ENCODE results near the gene NRL.
"Not testable (repeated sequence)": the region's sequence is repeated elsewhere in the genome, so short reads cannot be mapped to it uniquely, and the experiment has no call there.

Gene NRL

GRCh38 chr14:24051789-24052655, 62.7 kb downstream of the NRL start, which contains the start of gene CARMIL3:
TSS of gene CARMIL3 (plus strand) at chr14:24052009. CDS start at chr14:24052154, 145 bp downstream.
- DNase-seq: peak; percentile 57

DNA sequence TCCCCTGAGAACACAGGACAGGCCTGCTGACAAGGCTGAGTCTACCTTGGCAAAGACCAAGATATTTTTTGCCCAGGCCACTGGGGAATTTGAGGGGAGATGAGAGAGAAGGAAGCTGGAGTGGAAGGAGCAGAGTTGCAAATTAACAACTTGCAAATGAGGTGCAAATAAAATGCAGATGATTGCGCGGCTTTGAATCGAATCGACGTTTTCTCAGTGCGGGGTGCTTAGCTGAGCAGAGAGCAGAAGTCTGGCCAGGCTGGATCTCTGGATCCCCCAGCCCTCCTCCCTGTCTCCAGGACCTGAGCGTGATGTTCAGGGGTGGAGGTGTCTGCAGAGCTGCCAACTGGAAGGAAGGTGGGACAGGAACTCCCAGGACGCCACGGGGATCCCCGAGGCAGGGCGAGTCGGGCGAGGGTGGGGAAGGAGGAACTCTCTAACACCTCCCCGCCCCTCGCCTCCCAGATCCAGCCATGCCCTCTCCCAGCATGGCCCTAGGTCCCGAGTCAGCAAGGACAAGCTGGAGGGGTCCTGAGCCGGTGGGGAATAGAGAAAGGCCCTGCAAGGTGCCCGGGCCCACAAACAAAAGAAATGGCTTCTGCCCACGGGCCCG, 63.5 kb downstream of the NRL start:
- DNase-seq: no peak

DNA sequence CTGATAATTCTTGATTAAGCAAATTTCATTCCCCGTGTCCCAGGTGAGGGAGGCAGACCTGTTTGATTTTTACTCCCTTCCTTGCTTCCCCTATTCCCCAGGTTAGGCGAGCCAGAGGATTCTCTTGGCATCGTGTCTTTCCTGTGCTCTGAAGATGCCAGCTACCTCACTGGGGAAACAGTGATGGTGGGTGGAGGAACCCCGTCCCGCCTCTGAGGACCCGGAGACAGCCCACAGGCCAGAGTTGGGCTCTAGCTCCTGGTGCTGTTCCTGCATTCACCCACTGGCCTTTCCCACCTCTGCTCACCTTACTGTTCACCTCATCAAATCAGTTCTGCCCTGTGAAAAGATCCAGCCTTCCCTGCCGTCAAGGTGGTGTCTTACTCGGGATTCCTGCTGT, 64.0 kb downstream of the NRL start:
- DNase-seq: not testable (repeated sequence)

DNA sequence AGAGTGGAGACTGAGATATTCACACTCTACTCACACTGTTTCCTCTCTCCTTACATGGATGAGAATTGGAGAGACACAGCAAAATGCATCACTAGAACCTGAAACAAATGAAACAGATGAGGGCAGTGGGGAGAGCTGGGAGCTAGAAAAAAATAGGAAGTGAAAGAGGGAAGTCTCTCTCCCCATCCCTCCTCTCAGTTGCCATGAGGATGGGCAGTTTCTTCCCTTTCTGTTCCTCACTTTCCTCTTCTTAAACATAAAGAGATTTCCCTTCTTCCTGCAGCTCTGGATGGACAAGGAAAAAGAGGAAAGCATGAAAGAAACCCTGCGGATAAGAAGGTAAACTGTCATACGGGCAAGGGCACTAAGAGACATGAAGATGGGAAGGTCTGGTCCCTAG, 65.7 kb downstream of the NRL start:
- DNase-seq: not testable (repeated sequence)

- DNase-seq: no peak
Observed at GRCh38 chr14:24042746-24043145, 72.0 kb downstream of the NRL start.

DNA sequence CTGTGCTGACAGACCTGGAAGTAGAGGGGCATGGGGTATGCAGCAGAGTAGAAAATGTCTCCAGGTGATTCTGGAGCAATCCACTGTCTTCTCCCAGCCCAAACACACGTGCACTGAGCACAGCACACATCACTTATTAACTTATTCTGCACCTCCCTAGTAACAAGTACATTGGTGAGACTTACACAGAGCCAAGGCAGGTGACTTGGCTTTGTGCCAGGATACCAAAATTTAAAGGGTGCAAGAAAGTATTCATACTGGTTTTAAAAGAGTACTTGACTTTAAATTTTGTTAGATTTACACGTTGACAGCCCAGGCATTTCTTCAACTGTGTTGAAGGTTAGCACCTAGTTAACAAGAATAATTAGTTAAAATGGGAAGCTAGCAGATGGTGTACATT, 74.1 kb downstream of the NRL start:
- DNase-seq: no peak

DNA sequence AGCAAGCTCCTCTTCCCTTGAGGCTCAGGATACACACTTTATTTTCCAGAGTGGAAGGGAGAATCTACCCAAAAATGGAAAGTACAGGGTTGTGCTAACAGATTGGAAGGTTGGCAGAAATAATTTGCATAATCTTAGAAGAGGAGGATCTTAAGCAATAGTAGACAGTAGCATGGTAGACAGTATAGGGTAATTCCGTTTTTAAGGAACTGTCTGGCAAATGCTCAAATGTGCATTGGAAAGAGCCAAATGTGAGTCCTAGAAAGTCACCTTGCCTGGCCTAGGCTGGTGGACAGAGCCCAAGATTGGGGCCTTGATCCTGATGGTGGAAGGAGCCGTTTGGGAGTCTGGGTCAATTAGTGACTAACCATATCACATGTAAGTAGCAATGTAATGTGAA, 76.1 kb downstream of the NRL start:
- no peak for DNase-seq

DNA sequence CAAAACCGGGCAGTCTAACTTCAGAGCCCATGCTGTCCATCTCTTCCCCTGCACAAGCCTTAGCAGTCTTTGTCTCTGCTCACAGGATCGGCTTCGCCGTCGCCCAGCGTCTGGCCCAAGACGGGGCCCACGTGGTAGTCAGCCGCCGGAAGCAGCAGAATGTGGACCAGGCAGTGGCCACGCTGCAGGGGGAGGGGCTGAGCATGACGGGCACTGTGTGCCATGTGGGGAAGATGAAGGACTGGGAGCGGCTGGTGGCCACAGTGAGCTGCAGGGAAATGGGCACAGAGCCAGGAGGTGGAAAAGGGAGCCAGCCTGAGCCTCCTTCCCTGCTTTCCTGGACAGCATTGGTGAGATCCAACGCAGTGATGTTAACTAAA, 77.1 kb downstream of the NRL start:
- DNase-seq: no peak

DNA sequence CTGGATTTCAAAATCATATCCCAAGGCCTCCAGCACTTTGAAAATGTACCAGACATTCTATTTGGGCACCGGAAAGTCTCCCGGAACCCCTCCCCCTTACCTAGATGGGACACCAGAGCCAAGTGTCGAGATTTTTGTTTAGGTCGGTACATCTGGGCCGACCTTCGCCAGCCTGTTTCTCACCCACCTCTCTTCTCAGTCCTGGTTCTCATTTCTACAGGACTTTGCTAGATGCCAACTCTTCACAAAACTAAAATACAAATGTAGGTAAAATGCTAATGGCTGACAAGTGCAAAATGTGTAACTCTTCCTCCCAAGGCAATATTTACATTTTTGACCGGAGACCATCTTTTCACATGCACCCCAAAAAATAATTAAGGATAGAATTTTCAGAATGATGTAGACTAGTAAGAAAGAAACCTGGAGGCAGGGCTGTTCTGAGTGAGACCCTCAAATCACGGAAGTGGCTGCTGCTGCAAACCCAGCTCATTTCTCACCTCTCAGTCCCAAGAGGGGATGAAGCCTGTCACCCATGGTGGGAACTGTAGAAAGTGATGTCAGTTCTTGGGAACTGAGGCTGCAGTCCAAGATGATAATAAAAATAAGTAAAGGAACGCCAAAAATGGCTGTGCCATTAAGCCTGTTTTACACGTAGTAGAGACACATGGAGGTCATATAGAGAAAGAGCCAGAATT, 77.6 kb downstream of the NRL start:
- not testable (repeated sequence) for DNase-seq

DNA sequence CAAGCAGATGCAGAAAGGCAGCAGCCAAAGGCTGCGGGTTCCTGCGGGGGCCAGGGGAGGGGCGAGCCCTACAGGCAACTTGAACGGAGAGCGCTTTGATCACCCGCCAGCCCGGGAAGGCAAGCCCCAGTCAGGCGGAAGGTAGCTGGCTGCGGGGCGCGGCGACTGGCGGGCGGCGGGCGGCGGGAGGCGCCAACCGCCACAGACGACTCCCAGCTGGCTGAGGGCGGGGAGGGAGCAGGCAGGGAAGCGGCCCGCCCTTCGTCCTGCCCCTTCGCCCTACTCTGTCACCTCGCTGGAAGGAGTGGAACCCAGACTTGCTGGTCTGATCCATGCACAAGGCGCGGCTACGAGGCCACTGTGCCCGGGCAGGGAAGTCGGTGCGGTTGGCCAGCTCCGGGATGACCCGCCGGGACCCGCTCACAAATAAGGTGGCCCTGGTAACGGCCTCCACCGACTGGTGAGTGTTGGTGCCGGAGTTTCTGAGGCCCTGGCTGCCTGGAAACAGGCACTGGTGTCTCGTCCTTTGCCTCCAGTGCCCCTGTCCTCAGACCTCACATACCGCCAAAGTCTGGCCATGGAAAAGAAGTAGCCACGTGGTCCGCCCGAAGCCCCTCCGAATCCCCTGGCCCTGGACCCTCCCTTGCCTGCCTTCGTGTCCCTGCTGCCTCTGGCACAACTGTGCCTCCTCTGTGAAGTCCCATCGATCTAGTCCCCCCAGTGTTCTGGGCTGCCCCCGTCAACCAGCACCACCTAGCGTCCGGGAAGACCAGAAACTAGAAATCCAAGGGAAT, 78.4 kb downstream of the NRL start:
- peak; percentile 71 for DNase-seq

DNA sequence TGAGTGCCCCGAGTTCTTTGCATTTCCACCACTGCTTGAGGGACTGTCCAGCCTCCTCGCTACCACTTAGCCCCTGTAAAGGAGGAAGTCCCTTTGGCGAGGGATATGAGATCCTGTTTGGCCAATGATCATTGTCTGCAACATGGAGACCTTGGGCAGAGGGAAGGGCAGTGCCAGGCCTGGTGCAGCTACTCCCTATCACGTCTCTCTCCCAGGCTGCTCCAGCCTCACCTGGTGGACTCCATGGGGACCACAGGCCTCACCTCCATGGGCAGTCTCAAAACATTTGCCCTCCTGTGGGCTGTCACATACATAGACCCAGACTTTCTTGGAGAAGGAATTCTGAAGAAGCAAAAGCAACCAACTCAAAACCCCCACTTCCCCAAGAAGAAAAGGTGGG, 79.0 kb downstream of the NRL start:
- DNase-seq: not testable (repeated sequence)

DNA sequence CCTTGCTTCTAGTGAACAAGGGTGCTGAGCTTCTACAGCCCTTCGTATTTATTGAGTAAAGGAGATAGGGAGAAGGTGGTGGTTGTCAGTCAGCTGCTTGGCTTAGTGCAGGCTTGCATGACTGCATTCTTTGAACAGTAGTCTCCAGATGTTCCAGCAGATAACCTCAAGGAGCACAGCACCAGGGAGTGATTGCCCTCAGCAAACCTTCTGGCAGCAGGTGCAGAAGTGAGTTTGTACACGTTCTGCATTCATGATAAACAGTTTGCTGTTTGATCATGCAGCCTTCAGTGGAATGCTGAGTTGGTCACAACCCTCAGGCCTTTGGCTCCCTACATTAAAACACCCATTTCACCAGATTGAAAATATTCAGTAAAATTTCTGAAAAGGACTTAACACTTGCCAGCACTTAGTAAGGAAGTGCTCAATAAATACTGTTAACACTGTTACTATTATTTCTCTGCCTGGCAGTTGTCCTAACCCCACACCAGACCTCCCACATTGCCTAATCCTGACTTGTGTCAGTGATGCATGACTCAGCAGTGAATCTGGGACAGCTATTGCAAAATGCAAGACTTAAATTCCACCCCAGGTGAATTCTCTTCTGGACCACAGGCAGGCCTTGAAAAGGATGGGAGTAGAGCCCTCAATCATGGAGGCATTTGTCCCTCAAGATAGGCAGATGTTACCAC, 81.9 kb downstream of the NRL start:
- no peak for DNase-seq

- not testable (repeated sequence) for DNase-seq
Observed at GRCh38 chr14:24031331-24031730, 83.4 kb downstream of the NRL start.

DNA sequence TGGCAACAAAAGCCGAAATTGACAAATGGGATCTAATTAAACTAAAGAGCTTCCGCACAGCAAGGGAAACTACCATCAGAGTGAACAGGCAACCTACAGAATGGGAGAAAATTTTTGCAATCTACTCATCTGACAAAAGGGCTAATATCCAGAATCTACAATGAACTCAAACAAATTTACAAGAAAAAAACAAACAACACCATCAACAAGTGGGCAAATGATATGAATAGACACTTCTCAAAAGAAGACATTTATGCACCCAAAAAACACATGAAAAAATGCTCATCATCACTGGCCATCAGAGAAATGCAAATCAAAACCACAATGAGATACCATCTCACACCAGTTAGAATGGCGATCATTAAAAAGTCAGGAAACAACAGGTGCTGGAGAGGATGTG, 85.1 kb downstream of the NRL start:
- not testable (repeated sequence) for DNase-seq

All from CD4-positive, alpha-beta T cell treated with Interleukin-4 for 4 hours (primary cell).